Left lung (tissue), 14 donors: ENCODE results near the gene LDLRAD3. TPM values are rescaled to one million over a fixed set of nuclear protein-coding genes. Genes with fewer than 3 reads are reported as not detected.

Experiments used
- ATAC-seq: fragments of 200-7000 bp; cut with Tn5 transposase; one replicate; pipeline ENCODE4 v1.9.1; 2020; ENCODE audit warnings: moderate library complexity
- DNase-seq, 4 donors: peaks; one replicate each; pipeline ENCODE4 v3.0.0-alpha.2; 2013 to 2020
- H3K27ac ChIP-seq, 2 donors: fragments of 200-600 bp; sonication (generic) in 1 of 2; one replicate each; pipeline versions ENCODE4 v1.5.0 to v1.8.0; 2020 to 2021
- H3K27me3 ChIP-seq, 2 donors: fragments of 200-600 bp; sonication (generic) in 1 of 2; one replicate each; pipeline versions ENCODE4 v1.5.0 to v1.8.0; 2020 to 2021
- H3K36me3 ChIP-seq, 2 donors: fragments of 200-600 bp; sonication (generic) in 1 of 2; one replicate each; pipeline versions ENCODE4 v1.5.0 to v1.8.0; 2020 to 2021
- H3K4me1 ChIP-seq, 2 donors: fragments of 200-600 bp; one replicate each; pipeline ENCODE4 v1.8.0; 2021
- H3K4me3 ChIP-seq, 2 donors: fragments of 200-600 bp; sonication (generic) in 1 of 2; one replicate each; pipeline versions ENCODE4 v1.5.0 to v1.8.0; 2020 to 2021; ENCODE audit warnings: mild to moderate bottlenecking in 1 of 2
- H3K9me3 ChIP-seq, 2 donors: fragments of 200-600 bp; sonication (generic) in 1 of 2; one replicate each; pipeline versions ENCODE4 v1.5.0 to v1.8.0; 2020 to 2021
- intact Hi-C, 2 donors: fragments of 100-400 bp; cut with DNase I; formaldehyde crosslinking; loops; one replicate each; pipeline versions ENCODE4 v1.11.2 to v1.14.2; 2022
- long read RNA-seq, 12 donors: library from polyadenylated mRNA in 2 of 12; unstranded in 2 of 12; transcript quantifications; one replicate each; pipeline ENCODE4 v2.0.0 and lab custom pipeline, GENCODE V29; 2019 to 2026
- polyA plus RNA-seq, 6 donors: library from polyadenylated mRNA; unstranded; fragments of 120-200 nt; gene quantifications; one replicate each; pipeline ENCODE4 v1.2.1, GENCODE V29; 2013; ENCODE audit not compliant: insufficient read length in 6 of 6
- total RNA-seq, 2 donors: library from RNA; stranded (reverse); fragmentation: NEBNext Ultra II Directional; extraction: Animal tissue kit (Norgen Biotek cat#: 25700); gene quantifications; one replicate each; pipeline ENCODE4 v1.2.1, GENCODE V29; 2021
- TF ChIP-seq, protein P1 (sequence below), 2 donors: fragments of 200-600 bp; sonication (generic) in 1 of 2; IDR thresholded peaks; one replicate each; pipeline versions ENCODE4 v1.5.0 to v1.8.0; 2021; ENCODE audit warnings: antibody characterized with exemption in 2 of 2
- donor health status: DM: no; HTN: yes; CAD: no.
- donor health status: DM: no; HTN: no; CAD: no.

LDLRAD3 gene, protein sequence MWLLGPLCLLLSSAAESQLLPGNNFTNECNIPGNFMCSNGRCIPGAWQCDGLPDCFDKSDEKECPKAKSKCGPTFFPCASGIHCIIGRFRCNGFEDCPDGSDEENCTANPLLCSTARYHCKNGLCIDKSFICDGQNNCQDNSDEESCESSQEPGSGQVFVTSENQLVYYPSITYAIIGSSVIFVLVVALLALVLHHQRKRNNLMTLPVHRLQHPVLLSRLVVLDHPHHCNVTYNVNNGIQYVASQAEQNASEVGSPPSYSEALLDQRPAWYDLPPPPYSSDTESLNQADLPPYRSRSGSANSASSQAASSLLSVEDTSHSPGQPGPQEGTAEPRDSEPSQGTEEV
- total RNA-seq (10 to 100 TPM in 1 of 2 donors, 1 to 10 TPM in 1; 7.1 to 14.4 TPM), polyA plus RNA-seq (10 to 100 TPM; 15.0 to 18.2 (median 17.2) TPM)
- long read RNA-seq, donor 1, partial matches to known transcripts: 5 of 8 reads
- long read RNA-seq, donor 1, other reads (novel, unspliced or antisense): 0 of 8 reads
- long read RNA-seq, donor 2, transcript LDLRAD3-201 (6 exons, 3,798 nt): major isoform, 5 of 6 reads
- long read RNA-seq, donor 2, partial matches to known transcripts: 0 of 6 reads
- long read RNA-seq, donor 2, other reads (novel, unspliced or antisense): 0 of 6 reads
- long read RNA-seq, donor 3, partial matches to known transcripts: 0 of 2 reads
- long read RNA-seq, donor 3, other reads (novel, unspliced or antisense): 0 of 2 reads
- long read RNA-seq, donor 4, partial matches to known transcripts: 0 of 2 reads
- long read RNA-seq, donor 4, other reads (novel, unspliced or antisense): 2 of 2 reads
- long read RNA-seq, donor 5, partial matches to known transcripts: 0 of 2 reads
- long read RNA-seq, donor 5, other reads (novel, unspliced or antisense): 0 of 2 reads
- long read RNA-seq, donor 6, partial matches to known transcripts: 0 of 1 reads
- long read RNA-seq, donor 6, other reads (novel, unspliced or antisense): 0 of 1 reads
- long read RNA-seq, donor 7, partial matches to known transcripts: 0 of 2 reads
- long read RNA-seq, donor 7, other reads (novel, unspliced or antisense): 0 of 2 reads
- long read RNA-seq, donor 8, partial matches to known transcripts: 0 of 3 reads
- long read RNA-seq, donor 8, other reads (novel, unspliced or antisense): 0 of 3 reads
- long read RNA-seq, donor 9: 0 reads
- long read RNA-seq, donor 10, partial matches to known transcripts: 2 of 7 reads
- long read RNA-seq, donor 10, other reads (novel, unspliced or antisense): 2 of 7 reads
- long read RNA-seq, donor 11, transcript LDLRAD3-201 (6 exons, 3,798 nt): major isoform, 7 of 8 reads
- long read RNA-seq, donor 11, partial matches to known transcripts: 0 of 8 reads
- long read RNA-seq, donor 11, other reads (novel, unspliced or antisense): 0 of 8 reads
- long read RNA-seq, donor 12, partial matches to known transcripts: 0 of 3 reads
- long read RNA-seq, donor 12, other reads (novel, unspliced or antisense): 0 of 3 reads

DNA sequence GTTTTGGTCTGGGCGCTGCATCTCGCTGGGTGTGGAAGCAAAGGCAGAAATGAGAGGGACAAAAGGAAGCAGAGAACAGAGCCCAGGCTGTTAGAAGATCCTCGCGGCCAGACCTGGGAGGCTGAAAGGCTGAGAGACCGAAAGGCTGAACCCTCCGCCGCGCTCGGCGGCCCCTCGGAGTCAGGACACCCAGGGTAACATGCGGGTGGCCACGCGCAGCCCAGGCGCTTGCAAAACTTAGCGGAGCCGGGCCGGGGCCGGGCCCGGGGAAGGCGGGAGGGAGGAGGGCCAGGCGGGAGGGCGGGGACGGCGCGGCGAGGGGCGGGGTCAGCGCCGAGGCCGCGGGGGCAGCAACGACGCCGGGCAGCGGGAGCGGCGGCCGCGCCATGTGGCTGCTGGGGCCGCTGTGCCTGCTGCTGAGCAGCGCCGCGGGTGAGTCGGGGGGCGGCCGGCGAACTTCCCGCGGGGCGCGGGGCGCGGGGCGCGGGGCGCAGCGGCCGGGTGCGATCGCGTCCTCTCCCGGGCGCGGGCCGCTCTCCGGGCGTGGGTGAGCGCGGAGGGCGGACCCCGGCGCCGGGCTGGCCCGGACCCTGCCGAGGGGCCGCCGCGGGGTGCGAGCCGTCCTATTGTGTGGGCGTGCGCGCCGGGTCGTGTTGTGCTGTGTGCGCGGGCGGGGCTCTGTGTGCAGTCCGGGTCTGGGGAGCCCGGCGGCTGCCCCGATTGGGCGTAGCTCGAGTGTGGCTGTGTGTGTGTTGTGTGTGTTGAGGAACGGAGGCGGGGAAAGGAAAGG lies at the start of gene LDLRAD3:
TSS of gene LDLRAD3 (plus strand) at position 350 of the 790 bp plus-strand sequence. CDS start at position 387, 37 bp downstream.
- H3K9me3 ChIP-seq: no peaks in the 10 kb centered on the region
- ATAC-seq: peak; percentile 96
- peaks cover 10 to 21% of the 10 kb centered on the region in 2 donors for H3K4me1 ChIP-seq
- intact Hi-C loops: no loop called here
- peak within 1 kb of the TSS; percentile 39 to 51 for H3K4me3 ChIP-seq
- no peaks in the 10 kb centered on the region for H3K36me3 ChIP-seq
- H3K27me3 ChIP-seq: peaks cover 0 to 46% of the 10 kb centered on the region in 2 donors
- TF ChIP-seq, protein P1, sequence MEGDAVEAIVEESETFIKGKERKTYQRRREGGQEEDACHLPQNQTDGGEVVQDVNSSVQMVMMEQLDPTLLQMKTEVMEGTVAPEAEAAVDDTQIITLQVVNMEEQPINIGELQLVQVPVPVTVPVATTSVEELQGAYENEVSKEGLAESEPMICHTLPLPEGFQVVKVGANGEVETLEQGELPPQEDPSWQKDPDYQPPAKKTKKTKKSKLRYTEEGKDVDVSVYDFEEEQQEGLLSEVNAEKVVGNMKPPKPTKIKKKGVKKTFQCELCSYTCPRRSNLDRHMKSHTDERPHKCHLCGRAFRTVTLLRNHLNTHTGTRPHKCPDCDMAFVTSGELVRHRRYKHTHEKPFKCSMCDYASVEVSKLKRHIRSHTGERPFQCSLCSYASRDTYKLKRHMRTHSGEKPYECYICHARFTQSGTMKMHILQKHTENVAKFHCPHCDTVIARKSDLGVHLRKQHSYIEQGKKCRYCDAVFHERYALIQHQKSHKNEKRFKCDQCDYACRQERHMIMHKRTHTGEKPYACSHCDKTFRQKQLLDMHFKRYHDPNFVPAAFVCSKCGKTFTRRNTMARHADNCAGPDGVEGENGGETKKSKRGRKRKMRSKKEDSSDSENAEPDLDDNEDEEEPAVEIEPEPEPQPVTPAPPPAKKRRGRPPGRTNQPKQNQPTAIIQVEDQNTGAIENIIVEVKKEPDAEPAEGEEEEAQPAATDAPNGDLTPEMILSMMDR (IDR thresholded peaks at IDR 0.05): no peak
- H3K27ac ChIP-seq: peak within 1 kb of the TSS; percentile 46 to 67
- peak; percentile 68 to 96 (median 84) for DNase-seq

DNA sequence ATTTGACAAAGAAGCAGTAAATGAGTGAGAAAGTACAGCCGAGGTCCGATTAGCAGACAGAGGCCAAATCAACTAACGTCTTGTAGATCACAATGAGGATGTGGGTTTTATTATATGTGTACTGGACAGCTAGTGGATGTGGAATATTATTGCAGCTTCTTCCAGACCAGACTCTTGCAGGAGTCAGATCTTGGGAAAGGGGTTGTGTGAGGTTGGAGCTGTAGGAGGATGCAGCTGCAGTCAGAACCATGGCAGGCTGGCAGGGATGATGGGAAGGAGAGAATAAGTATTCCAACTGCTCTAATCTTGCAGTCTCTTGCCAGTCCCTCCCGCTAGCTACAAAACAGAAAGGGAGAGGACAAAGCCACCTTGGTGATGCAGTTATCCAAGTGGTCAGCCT lies 46.8 kb upstream of the LDLRAD3 start:
- Histone ChIP-seq H3K36me3 (no peaks in the 10 kb centered on the region), H3K27me3 (no peaks in the 10 kb centered on the region), H3K27ac (no peak overlapping the region), H3K4me1 (no peaks in the 10 kb centered on the region), H3K9me3 (peaks cover 0 to 4% of the 10 kb centered on the region in 2 donors), H3K4me3 (no peak overlapping the region)
- TF ChIP-seq, protein P1 (IDR thresholded peaks at IDR 0.05): no peak
- no peak for DNase-seq
- intact Hi-C loops: no loop called here
- ATAC-seq: no peak

DNA sequence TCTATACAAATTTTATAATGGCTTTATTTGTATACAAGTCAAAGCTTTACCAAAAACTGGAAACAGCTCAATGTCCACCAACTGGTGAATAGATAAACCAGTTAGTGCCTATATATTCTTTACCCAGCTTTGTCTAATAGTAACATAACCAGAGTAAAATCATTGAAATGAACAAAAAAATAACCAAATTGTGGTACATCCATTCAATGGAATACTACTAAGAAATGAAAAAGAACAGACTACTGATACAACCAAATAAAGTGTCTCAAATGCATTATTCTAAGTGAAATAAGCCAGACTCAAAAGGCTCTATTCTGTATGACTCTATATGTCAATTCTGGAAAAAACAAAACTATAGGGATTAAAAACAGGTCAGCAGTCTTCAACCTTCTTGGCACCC lies 40.9 kb upstream of the LDLRAD3 start:
- Histone ChIP-seq H3K4me1 (peaks cover 0 to 13% of the 10 kb centered on the region in 2 donors), H3K27ac (no peak overlapping the region), H3K36me3 (no peaks in the 10 kb centered on the region), H3K27me3 (no peaks in the 10 kb centered on the region), H3K9me3 (peaks cover 0 to 19% of the 10 kb centered on the region in 2 donors), H3K4me3 (no peak overlapping the region)
- ATAC-seq (no peak), DNase-seq (no peak)
- intact Hi-C loops: loop anchor here in 1 of 2 donors (5.0 kb wide), 1 partner anchor 124 kb away; no protein-coding TSS in a partner anchor
- TF ChIP-seq, protein P1 (IDR thresholded peaks at IDR 0.05): no peak

DNA sequence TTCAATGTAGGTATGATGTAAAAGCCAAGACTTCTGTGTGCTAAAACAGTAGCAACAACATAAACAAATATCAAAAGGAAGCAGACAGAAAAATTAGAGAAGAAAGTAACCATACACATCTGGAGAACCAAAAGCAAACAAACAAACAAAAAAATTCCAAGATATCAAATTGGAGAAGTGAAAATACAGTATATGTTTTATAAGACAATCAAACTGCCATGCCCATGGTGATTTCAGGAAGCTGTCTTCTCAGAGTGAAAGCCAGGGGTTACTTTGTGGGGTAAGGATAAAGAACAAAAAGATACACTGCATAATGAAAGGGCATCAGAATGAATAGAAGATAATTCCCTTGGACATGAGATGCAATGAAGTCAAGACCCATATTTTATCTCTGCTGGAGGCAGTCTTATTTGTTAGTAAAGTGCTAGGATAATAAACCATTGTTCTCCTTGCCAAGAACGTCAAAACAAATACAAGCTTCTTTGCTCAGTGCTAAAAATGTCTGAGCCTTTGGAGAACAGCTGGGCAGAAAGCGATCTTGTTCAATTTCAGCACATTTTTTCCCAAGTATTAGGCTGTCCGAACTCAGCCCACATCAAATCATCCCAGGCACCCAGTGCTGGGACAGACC lies 38.1 kb upstream of the LDLRAD3 start:
- Histone ChIP-seq H3K27me3 (no peaks in the 10 kb centered on the region), H3K4me3 (no peak overlapping the region), H3K4me1 (peaks cover 0 to 19% of the 10 kb centered on the region in 2 donors), H3K36me3 (no peaks in the 10 kb centered on the region), H3K9me3 (peaks cover 0 to 19% of the 10 kb centered on the region in 2 donors), H3K27ac (no peak overlapping the region)
- DNase-seq (peak in 1 of 4 donors; percentile 28), ATAC-seq (no peak)
- TF ChIP-seq, protein P1 (IDR thresholded peaks at IDR 0.05): no peak
- intact Hi-C loops: no loop called here
